Kidney tubule cell (primary cell): ENCODE results near the gene NEK1.
A peak's percentile ranks its signal among the peaks of the same experiment; 100 is the strongest.

ENCODE experiments used
- DNase-seq: peaks from one replicate; pipeline ENCODE4 v3.0.0-alpha.2; 2018; ENCODE audit warnings: low spot score

The NEK1 gene

GRCh38 chr4:169362607-169363006 is 249.8 kb downstream of the NEK1 start:
- no peak for DNase-seq

GRCh38 chr4:169361756-169362155 is 250.6 kb downstream of the NEK1 start:
- no peak for DNase-seq

DNA sequence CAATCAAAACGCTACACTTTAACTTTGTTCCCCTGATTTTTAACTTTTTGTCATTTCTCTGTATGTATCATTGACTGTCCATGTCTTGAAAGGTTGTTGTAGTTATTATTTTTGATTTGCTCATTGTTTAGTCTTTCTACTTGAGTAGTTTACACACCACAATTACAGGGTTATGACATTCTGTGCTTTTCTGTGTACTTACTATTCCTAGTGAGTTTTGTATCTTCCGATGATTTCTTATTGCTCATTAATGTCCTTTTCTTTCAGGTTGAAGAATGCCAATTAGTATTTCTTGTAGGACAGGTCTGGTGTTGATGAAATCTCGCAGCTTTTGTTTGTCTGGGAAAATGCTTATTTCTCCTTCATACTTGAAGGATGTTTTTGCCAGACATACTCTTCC is 252.4 kb downstream of the NEK1 start:
- DNase-seq: no peak

GRCh38 chr4:169352360-169352759 is 260.0 kb downstream of the NEK1 start:
- no peak for DNase-seq

DNA sequence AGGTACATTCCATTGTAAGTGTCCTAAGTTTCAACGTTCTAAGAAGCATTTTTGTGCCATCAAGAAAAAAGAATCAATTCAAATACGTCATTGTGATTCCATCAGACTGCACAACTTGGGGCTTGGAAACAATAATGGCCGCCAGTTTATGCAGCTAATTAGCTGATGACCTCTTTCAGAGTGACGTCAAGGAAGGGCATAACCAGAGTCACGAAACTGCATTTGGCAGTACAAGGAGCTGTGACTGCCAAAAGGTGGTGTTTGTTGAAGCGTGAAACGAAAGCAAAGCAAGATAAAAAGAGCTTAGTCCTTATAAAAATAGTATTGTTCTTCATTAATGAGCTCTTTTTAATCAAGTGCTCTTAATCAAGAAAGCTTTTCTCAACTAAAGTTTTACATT is 260.5 kb downstream of the NEK1 start:
- peak; percentile 52 for DNase-seq

DNA sequence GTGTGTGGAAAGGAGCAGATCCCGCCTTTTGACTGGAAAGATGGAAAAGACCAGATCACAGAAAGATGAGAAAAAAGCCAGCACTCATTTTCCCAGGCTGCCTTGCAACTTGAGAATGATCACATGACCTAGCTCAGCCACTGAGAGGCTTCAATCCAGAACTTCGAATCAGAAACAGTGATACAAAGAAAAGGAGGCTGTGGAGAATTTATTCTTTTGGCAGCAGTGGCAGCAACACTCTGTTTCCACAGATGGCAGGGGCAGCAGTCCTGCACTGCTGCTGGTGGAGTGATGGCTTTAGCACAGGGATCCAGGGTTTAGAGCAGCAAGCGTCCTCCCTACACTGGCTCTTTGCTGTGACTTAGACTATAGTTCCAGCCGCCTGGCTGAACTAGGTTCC is 263.8 kb downstream of the NEK1 start:
- no peak for DNase-seq

DNA sequence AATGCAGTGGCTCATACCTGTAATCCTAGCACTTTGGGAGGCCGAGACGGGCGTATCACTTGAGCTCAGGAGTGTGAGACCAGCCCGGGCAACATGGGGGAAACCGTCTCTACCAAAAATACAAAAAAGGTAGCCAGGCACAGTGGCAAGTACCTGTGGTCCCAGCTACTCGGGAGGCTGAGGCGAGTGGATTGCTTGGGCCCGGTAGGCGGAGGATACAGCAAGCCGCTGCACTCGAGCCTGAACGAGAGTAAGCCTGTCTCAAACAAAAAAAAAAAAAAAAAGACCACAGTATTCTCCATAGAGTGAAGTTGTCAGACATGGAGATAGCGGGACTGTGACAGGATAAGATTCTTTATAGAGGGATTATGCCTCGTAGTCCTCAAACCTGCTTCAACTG is 265.5 kb downstream of the NEK1 start:
- no peak for DNase-seq

GRCh38 chr4:169345316-169345721 is 267.1 kb downstream of the NEK1 start:
- DNase-seq: peak; percentile 90
